GM19025 (cell line): ENCODE data around the gene RSPH10B2.
"Not testable (repeated sequence)": the region's sequence is repeated elsewhere in the genome, so short reads cannot be mapped to it uniquely, and the experiment has no call there.

Experiments used
- ATAC-seq: cut with Tn5 transposase; IDR thresholded peaks from one replicate; pipeline ENCODE4 v1.9.1; 2021; ENCODE audit warnings: mild to moderate bottlenecking, low read depth, moderate library complexity; ENCODE audit not compliant: unreplicated experiment

Gene RSPH10B2

GRCh38 chr7:6781581-6781980, 27.7 kb downstream of the RSPH10B2 start:
- ATAC-seq, result not testable (repeated sequence)

GRCh38 chr7:6789353-6789752, 35.5 kb downstream of the RSPH10B2 start:
- ATAC-seq, result not testable (repeated sequence)

GRCh38 chr7:6792113-6792872, 38.4 kb downstream of the RSPH10B2 start:
- ATAC-seq, result not testable (repeated sequence)

DNA sequence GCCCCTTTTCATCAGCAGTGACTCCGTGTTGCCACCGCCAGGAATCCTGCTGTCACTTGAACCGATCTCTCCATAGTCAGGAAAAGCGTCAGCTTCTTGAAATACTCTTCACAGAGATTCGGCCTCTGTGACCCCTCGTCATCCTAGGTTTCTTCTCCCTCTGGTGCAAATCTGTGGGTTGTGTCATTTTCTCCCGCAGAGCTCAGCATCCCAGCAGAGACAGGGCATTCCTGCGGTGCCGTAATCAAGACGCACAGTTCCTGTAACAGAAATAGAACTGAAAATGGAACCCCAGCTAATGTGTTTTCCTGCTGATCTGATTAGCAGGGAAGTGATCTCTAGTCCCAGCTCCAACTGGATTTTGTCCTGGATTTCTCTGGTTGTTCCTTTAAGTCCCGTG, 40.4 kb downstream of the RSPH10B2 start:
- not testable (repeated sequence) for ATAC-seq

DNA sequence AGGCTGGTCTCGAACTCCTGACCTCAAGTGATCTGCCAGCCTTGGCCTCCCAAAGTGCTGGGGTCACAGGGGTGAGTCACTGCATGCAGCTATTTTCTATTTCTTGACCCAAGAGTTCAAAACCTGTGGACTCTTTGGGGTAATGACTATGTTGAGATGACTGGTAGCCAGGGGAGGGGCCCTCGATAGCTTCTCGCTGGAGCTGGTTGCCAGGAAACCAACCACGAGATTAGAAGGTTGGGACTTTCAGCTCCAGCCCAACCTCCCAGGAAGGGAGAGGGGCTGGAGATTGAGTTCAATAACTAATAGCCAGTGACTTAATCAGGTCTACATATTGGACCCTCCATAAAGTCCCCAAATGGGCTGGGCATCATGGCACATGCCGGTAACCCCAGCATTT, 43.3 kb downstream of the RSPH10B2 start:
- ATAC-seq, result not testable (repeated sequence)

GRCh38 chr7:6798047-6798446, 44.1 kb downstream of the RSPH10B2 start:
- not testable (repeated sequence) for ATAC-seq

- ATAC-seq, result not testable (repeated sequence)
These were observed 46.0 kb downstream of the RSPH10B2 start for GRCh38 chr7:6799887-6800286.

DNA sequence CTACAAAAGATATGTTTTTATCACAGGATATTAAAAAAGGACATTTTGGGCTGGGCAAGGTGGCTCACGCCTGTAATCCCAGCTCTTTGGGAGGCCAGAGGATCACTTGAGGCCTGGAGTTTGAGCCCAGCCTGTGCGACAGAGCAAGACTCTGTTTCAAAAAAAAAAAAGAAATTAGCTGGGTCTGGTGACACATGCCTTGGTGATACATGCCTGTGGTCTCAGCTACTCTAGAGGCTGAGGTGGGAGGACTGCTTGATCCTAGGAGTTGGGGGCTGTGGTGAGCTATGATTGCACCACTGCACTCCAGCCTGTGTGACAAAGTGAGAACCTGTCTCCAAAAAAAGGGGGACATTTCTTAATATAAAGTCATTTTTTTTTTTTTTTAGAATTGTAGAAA, 46.4 kb downstream of the RSPH10B2 start:
- not testable (repeated sequence) for ATAC-seq

DNA sequence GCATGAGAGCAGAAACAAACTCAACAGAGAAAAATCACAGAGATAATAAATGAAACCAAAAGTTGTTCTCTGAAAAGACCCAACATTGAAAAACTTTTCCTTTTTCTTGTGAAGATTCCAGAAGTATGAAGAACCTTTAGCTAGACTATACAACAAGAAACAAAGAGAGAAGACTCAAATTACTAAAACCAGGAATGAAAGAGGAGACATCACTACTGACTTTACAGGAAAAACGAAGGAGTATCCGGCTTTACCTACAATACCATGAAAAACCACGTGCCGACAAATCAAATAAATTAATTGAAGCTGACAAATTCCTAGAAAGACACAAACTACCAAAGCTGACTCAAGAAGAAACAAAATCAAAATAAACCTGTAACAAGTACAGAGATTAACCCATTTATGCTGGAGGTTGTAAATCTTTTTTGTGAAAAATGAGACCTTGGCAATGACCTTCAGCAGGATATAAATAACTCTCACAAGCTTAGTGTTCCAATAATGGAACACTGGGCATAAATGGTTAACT, 53.6 kb downstream of the RSPH10B2 start:
- ATAC-seq, result not testable (repeated sequence)

GRCh38 chr7:6807959-6808358, 54.1 kb downstream of the RSPH10B2 start:
- not testable (repeated sequence) for ATAC-seq

GRCh38 chr7:6813011-6813410, 59.1 kb downstream of the RSPH10B2 start:
- not testable (repeated sequence) for ATAC-seq

DNA sequence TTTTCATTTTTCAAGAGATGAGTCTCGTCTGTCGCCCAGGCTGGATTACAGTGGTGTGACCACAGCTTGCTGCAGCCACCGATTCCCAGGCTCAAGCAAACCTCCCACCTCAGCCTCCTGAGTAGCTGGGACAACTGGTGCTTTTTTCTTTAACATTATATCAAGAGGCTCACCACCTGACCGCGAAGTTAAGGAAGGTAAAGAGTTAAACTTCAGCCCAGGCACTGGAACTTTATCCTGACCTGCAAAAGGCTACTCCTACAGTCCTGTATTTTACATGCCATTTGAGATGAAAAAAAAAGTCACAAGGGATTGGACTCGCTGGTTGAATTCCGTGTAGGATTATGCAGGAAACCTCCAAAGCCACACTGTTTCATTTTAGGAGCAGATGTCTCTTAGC, 61.6 kb downstream of the RSPH10B2 start:
- ATAC-seq, result not testable (repeated sequence)

GRCh38 chr7:6821622-6822021, 67.7 kb downstream of the RSPH10B2 start:
- ATAC-seq, result not testable (repeated sequence)

- ATAC-seq, result peak; percentile 47
These were observed 71.6 kb downstream of the RSPH10B2 start for GRCh38 chr7:6825236-6826125.

DNA sequence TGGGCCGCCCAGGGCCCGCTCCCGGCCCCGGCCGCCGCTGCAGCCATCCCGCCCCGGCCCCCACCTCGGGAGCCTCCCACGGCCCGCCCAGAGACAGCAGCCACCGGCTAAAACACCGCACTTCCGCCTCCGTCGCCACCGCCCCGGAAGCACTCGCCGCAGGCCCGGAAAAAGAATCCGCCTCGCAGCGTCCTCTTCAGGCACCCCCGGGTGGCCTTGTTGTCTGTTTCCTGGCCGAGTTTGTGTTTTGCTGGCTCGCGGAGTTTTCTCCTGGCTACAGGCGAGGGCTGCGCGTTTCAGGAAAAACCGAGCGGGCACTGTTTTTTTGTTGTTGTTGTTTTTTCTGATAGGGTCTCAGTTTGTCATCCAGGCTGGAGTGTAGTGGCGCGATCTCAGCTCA, 72.2 kb downstream of the RSPH10B2 start, which contains the start of gene CCZ1B:
Gene CCZ1B (minus strand): TSS at position 125 of the 400 bp plus-strand sequence. CDS start 78 bp downstream, at position 47.
- peak; percentile 99 for ATAC-seq

GRCh38 chr7:6827180-6827579, 73.3 kb downstream of the RSPH10B2 start:
- ATAC-seq, result not testable (repeated sequence)

DNA sequence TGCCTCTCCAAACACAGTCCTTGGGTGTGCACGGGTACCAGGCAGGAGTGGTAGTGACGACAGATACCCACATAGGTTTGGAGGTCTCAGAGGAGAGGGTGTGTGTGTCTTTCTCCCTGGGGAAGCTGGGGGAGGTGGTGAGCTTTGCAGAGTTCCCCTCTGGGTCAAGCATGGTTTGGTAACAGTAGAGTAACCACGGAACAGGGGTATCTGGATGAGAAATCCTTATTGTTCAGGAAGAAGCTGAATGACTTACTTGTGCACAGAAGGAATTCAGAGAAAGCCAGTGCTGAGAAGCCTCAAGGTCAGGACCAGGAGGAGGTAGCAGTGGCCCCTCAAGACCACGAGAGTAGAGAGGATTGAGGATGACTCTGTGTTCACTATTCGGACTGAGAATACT, 75.7 kb downstream of the RSPH10B2 start:
- not testable (repeated sequence) for ATAC-seq

DNA sequence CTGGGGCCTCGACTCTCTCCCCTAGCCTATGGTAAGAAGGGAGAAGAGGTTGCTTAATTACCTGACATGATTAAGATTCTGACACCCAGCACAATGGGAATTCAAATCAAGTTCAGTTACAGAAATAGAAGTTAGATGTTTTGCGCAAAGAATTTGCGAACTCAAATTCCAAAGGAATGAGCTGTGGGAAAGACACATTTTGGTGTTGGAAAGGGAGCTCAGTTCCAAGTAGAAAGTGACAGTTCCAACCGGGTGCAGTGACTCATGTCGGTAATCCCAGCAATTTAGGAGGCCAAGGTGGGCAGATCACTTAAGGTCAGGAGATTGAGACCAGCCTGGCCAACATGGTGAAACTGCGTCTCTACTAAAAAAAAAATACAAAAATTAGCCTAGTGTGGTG, 76.1 kb downstream of the RSPH10B2 start:
- ATAC-seq, result not testable (repeated sequence)

GRCh38 chr7:6831018-6831725, 77.3 kb downstream of the RSPH10B2 start:
- ATAC-seq, result no peak

DNA sequence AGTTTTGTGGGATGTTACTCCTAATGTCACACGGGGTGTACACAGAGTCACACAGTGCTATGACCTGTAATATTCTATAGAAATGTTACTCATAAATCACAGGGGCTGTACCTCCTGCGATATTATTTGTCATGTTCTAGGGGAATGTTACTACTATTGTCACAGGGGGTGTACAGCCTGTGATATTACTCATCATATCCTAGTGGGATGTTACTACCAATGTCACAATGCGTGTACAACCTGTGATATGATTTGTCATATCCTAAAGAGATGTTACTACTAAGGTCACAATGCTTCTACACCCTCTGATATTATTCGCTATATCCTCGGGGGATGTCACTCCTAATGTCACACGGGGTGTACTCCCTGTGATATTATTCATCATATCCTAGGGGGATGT, 79.7 kb downstream of the RSPH10B2 start:
- no peak for ATAC-seq
